ENCODE measurements around the gene COL27A1. TPM values are rescaled to one million over a fixed set of nuclear protein-coding genes. Genes with fewer than 3 reads are reported as not detected.

Gene COL27A1
- total and polyA plus RNA-seq, 4 donors, result 10.9 to 25.6 (median 17.4) TPM

DNA sequence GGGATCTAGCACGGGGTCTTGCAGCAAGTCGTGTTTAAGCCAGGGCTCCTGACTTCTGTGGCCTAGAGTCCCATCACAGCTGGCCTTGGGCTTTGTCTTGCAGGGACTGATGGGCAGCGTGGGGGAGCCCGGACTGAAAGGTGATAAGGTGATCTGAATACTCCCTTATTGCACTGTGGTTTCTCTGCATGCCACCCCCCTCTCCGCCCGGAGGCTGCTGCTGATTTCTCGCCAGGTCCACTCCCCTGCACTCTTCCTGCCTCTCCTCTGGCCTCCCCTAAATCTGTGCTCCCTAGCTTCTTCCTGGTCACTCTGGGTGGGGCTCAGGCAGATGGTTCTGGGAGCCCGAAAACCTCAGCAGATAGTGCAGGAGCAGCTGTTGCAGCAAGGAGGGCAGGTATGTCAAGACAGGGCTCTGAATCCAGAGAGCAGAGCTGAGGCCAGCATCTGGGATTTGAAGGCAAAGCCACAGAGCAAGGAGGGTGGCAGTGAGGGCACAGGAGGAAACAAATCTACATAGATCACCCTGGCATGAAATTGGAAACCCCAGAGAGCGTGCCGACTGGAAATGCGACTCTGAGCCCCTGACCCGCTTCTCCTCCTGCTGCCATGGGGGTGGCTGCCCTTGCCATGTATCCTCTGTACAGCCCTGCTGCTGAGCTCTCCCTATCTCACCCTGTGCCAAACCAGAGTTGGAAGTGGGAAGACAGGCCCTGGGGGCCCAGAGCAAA is 76.5 kb downstream of the COL27A1 start:
- H3K36me3 ChIP-seq (ENCODE audit: control insufficient read depth in 4 of 4, insufficient read depth in 4 of 4, low read length in 4 of 4), result peaks cover 0 to 6% (median 1%) of the 10 kb centered on the region in 4 donors
- H3K4me1 ChIP-seq (ENCODE audit: control insufficient read depth in 5 of 5, insufficient read depth in 5 of 5, low read length in 5 of 5), result peaks cover 0 to 25% (median 7%) of the 10 kb centered on the region in 5 donors
- DNase-seq, result no peak
- TF ChIP-seq, protein P1, sequence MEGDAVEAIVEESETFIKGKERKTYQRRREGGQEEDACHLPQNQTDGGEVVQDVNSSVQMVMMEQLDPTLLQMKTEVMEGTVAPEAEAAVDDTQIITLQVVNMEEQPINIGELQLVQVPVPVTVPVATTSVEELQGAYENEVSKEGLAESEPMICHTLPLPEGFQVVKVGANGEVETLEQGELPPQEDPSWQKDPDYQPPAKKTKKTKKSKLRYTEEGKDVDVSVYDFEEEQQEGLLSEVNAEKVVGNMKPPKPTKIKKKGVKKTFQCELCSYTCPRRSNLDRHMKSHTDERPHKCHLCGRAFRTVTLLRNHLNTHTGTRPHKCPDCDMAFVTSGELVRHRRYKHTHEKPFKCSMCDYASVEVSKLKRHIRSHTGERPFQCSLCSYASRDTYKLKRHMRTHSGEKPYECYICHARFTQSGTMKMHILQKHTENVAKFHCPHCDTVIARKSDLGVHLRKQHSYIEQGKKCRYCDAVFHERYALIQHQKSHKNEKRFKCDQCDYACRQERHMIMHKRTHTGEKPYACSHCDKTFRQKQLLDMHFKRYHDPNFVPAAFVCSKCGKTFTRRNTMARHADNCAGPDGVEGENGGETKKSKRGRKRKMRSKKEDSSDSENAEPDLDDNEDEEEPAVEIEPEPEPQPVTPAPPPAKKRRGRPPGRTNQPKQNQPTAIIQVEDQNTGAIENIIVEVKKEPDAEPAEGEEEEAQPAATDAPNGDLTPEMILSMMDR (IDR thresholded peaks at IDR 0.05; ENCODE audit: control extremely low read depth, extremely low read depth), result no peak
- WGBS, 2 donors, result 81 to 88% methylated on average over 12 of the region's 12 CpGs
- no peak overlapping the region for H3K4me3 ChIP-seq
- no peak overlapping the region for H3K27ac ChIP-seq (ENCODE audit: low read depth in 1 of 2, low read length in 1 of 2)
- ATAC-seq (ENCODE audit: insufficient read depth, low FRiP score), result no peak
- no peaks in the 10 kb centered on the region for H3K27me3 ChIP-seq (ENCODE audit: control insufficient read depth in 3 of 3, insufficient read depth in 3 of 3, low read length in 2 of 3)
- no peak overlapping the region for H3K9ac ChIP-seq (ENCODE audit: insufficient read depth in 1 of 2, low read length in 2 of 2)
- no peaks in the 10 kb centered on the region for H3K9me3 ChIP-seq (ENCODE audit: control insufficient read depth in 4 of 4, insufficient read depth in 3 of 4, low read length in 3 of 4)

DNA sequence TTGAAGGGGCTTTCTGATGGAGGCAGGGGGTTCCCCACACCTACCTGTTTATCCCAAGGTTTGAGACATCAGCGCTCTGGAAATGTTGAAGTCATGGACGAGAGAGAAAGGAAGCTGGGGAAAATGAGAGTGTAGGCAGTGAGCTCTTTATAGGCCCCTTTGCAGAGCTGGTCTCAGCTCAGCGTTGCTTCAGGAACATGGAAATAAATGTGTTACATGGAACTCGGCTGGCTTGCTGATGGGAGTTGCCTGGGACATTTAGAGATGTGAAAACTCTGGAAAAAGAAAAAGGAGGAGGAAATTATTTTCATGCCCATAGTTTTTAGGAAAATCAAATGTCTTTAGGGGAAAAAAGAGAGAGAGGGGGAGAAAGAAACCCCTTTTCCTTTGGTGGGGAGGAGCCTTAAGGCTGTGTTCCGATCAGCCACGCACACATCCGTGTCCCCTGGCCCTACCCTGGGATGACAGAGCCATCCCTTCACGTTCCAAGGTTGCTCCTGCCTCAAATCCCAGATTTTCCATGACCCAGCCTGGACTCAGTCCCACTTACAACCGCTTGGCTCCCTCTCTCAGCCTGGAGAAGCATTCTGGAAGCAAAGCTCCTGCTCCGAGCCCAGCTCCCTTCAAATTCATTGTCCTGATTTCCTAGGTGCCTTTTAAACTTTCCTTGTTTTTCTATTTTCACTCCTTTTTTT is 78.3 kb downstream of the COL27A1 start:
- 76 to 82% methylated on average over 10 of the region's 10 CpGs for WGBS, 2 donors
- peak; percentile 53 to 88 (median 72) for DNase-seq
- no peak for ATAC-seq (ENCODE audit: insufficient read depth, low FRiP score)
- no peaks in the 10 kb centered on the region for H3K9me3 ChIP-seq (ENCODE audit: control insufficient read depth in 4 of 4, insufficient read depth in 3 of 4, low read length in 3 of 4)
- TF ChIP-seq, protein P1 (IDR thresholded peaks at IDR 0.05; ENCODE audit: control extremely low read depth, extremely low read depth), result no peak
- H3K27ac ChIP-seq (ENCODE audit: low read depth in 1 of 2, low read length in 1 of 2), result no peak overlapping the region
- H3K4me3 ChIP-seq, result no peak overlapping the region
- no peaks in the 10 kb centered on the region for H3K27me3 ChIP-seq (ENCODE audit: control insufficient read depth in 3 of 3, insufficient read depth in 3 of 3, low read length in 2 of 3)
- peaks cover 0 to 8% (median 3%) of the 10 kb centered on the region in 4 donors for H3K36me3 ChIP-seq (ENCODE audit: control insufficient read depth in 4 of 4, insufficient read depth in 4 of 4, low read length in 4 of 4)
- peak overlapping the region in 1 of 2 donors; percentile 8 for H3K9ac ChIP-seq (ENCODE audit: insufficient read depth in 1 of 2, low read length in 2 of 2)
- H3K4me1 ChIP-seq (ENCODE audit: control insufficient read depth in 5 of 5, insufficient read depth in 5 of 5, low read length in 5 of 5), result peaks cover 0 to 20% (median 7%) of the 10 kb centered on the region in 5 donors

DNA sequence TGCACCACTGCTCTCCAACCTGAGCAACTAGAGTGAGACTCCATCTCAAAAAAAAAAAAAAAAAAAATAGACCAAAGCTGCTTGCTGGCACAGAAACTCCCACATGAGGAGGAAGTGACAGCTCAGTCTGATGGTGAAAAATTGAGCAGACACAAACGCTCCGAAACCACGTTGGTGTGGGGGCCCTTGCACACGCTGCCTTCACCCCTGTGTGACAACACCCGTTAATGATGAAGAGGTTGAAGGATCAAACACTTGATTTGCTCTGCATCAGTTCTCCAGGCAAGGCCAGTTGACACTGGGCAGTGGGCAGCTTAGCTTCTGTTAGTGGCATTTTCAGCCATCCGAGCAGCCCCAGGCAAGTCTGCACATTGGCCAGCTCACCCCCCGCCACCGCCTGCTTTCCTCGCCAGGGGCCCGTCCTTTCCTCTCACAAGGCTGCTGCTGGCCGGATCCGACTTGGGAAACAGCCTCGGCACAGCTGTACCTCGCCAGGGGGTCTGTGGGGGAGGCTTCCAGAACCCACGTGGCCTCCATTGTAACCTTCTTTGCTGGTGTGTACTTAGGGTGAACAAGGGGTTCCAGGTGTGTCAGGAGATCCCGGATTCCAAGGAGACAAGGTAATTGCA is 79.8 kb downstream of the COL27A1 start:
- H3K4me3 ChIP-seq, result no peak overlapping the region
- no peaks in the 10 kb centered on the region for H3K9me3 ChIP-seq (ENCODE audit: control insufficient read depth in 4 of 4, insufficient read depth in 3 of 4, low read length in 3 of 4)
- no peak overlapping the region for H3K27ac ChIP-seq (ENCODE audit: low read depth in 1 of 2, low read length in 1 of 2)
- peaks cover 0 to 25% (median 7%) of the 10 kb centered on the region in 5 donors for H3K4me1 ChIP-seq (ENCODE audit: control insufficient read depth in 5 of 5, insufficient read depth in 5 of 5, low read length in 5 of 5)
- TF ChIP-seq, protein P1 (IDR thresholded peaks at IDR 0.05; ENCODE audit: control extremely low read depth, extremely low read depth), result no peak
- no peaks in the 10 kb centered on the region for H3K27me3 ChIP-seq (ENCODE audit: control insufficient read depth in 3 of 3, insufficient read depth in 3 of 3, low read length in 2 of 3)
- H3K9ac ChIP-seq (ENCODE audit: insufficient read depth in 1 of 2, low read length in 2 of 2), result no peak overlapping the region
- peaks cover 0 to 8% (median 3%) of the 10 kb centered on the region in 4 donors for H3K36me3 ChIP-seq (ENCODE audit: control insufficient read depth in 4 of 4, insufficient read depth in 4 of 4, low read length in 4 of 4)
- DNase-seq, result peak; percentile 41 to 57 (median 54)
- no peak for ATAC-seq (ENCODE audit: insufficient read depth, low FRiP score)
- WGBS, 2 donors, result 52 to 67% methylated on average over 16 of the region's 16 CpGs

All from lung (tissue), 12 donors.